Type B pancreatic cell (in vitro differentiated cells): ENCODE data around the gene LCE2D. TPM values are rescaled to one million over a fixed set of nuclear protein-coding genes. Genes with fewer than 3 reads are reported as not detected.
A peak's percentile ranks its signal among the peaks of the same experiment; 100 is the strongest.
"Not testable (repeated sequence)": the region's sequence is repeated elsewhere in the genome, so short reads cannot be mapped to it uniquely, and the experiment has no call there.

Experiments used
- DNase-seq: peaks from one replicate; pipeline ENCODE4 v3.0.0; 2021; ENCODE audit warnings: mixed read lengths; ENCODE audit not compliant: unreplicated experiment; ENCODE audit errors: extremely low spot score
- H3K27ac Mint-ChIP-seq: 2 replicates; pipeline ENCODE4 v1.8.0; 2021; ENCODE audit warnings: mild to moderate bottlenecking, mixed read lengths
- H3K27me3 Mint-ChIP-seq: 2 replicates; pipeline ENCODE4 v1.8.0; 2021; ENCODE audit warnings: mixed read lengths
- H3K36me3 Mint-ChIP-seq: 2 replicates; pipeline ENCODE4 v1.8.0; 2021; ENCODE audit warnings: mixed read lengths
- H3K4me1 Mint-ChIP-seq: one replicate; pipeline ENCODE4 v1.8.0; 2021; ENCODE audit warnings: mixed read lengths; ENCODE audit not compliant: unreplicated experiment
- H3K4me3 Mint-ChIP-seq: 2 replicates; pipeline ENCODE4 v1.8.0; 2021; ENCODE audit warnings: mild to moderate bottlenecking, mixed read lengths
- H3K9me3 Mint-ChIP-seq: 2 replicates; pipeline ENCODE4 v1.8.0; 2021; ENCODE audit warnings: mixed read lengths
- CTCF ChIP-seq: fragments of 200-600 bp; sonication (generic); conservative IDR thresholded peaks from 2 replicates; pipeline ENCODE4 v1.5.0; 2021; ENCODE audit warnings: antibody characterized with exemption, mild to moderate bottlenecking
- total RNA-seq: library from RNA; stranded (reverse); gene quantifications from 2 replicates; pipeline ENCODE4 v1.2.1, GENCODE V29; 2021; ENCODE audit warnings: low replicate concordance

The LCE2D gene
- total RNA-seq, 1 donor from 2014 or later, result not detected

- Mint-ChIP-seq H3K27ac (no peak overlapping the region), H3K4me3 (no peak overlapping the region), H3K9me3 (no peaks in the 10 kb centered on the region), H3K36me3 (no peaks in the 10 kb centered on the region), H3K27me3 (no peaks in the 10 kb centered on the region), H3K4me1 (no peaks in the 10 kb centered on the region)
- TF ChIP-seq CTCF, result peak; percentile 60
- no peak for DNase-seq
These were observed 9.1 kb upstream of the LCE2D start for GRCh38 chr1:152654110-152654509.

- no peak for DNase-seq
- H3K27me3 Mint-ChIP-seq, result no peaks in the 10 kb centered on the region
- H3K4me1 Mint-ChIP-seq, result no peaks in the 10 kb centered on the region
- no peaks in the 10 kb centered on the region for H3K36me3 Mint-ChIP-seq
- H3K4me3 Mint-ChIP-seq, result no peak overlapping the region
- no peak overlapping the region for H3K27ac Mint-ChIP-seq
- no peak for TF ChIP-seq CTCF
- no peaks in the 10 kb centered on the region for H3K9me3 Mint-ChIP-seq
These were observed 6.7 kb upstream of the LCE2D start for GRCh38 chr1:152656459-152656858.

GRCh38 chr1:152657677-152658076, 5.5 kb upstream of the LCE2D start:
- no peak for DNase-seq
- Mint-ChIP-seq H3K4me3 (no peak overlapping the region), H3K36me3 (no peaks in the 10 kb centered on the region), H3K9me3 (no peaks in the 10 kb centered on the region), H3K4me1 (no peaks in the 10 kb centered on the region), H3K27me3 (no peaks in the 10 kb centered on the region), H3K27ac (no peak overlapping the region)
- TF ChIP-seq CTCF, result no peak

GRCh38 chr1:152658649-152659048, 4.5 kb upstream of the LCE2D start:
- no peak for DNase-seq
- H3K9me3 Mint-ChIP-seq, result no peaks in the 10 kb centered on the region
- H3K4me1 Mint-ChIP-seq, result no peaks in the 10 kb centered on the region
- H3K4me3 Mint-ChIP-seq, result no peak overlapping the region
- no peak overlapping the region for H3K27ac Mint-ChIP-seq
- TF ChIP-seq CTCF, result no peak
- H3K27me3 Mint-ChIP-seq, result no peaks in the 10 kb centered on the region
- H3K36me3 Mint-ChIP-seq, result no peaks in the 10 kb centered on the region

GRCh38 chr1:152666171-152666570, 3.0 kb downstream of the LCE2D start:
- H3K27ac Mint-ChIP-seq, H3K4me3 Mint-ChIP-seq, H3K27me3 Mint-ChIP-seq, H3K4me1 Mint-ChIP-seq, H3K9me3 Mint-ChIP-seq, H3K36me3 Mint-ChIP-seq, DNase-seq: not testable (repeated sequence)

GRCh38 chr1:152667648-152668047, 4.5 kb downstream of the LCE2D start:
- Mint-ChIP-seq H3K9me3 (no peaks in the 10 kb centered on the region), H3K36me3 (no peaks in the 10 kb centered on the region), H3K27me3 (no peaks in the 10 kb centered on the region), H3K27ac (no peak overlapping the region), H3K4me3 (no peak overlapping the region), H3K4me1 (no peaks in the 10 kb centered on the region)
- no peak for TF ChIP-seq CTCF
- DNase-seq, result no peak
